Transverse colon (tissue), 4 donors: ENCODE results near the gene MPP1. TPM values are rescaled to one million over a fixed set of nuclear protein-coding genes. Genes with fewer than 3 reads are reported as not detected.

Experiments
- DNase-seq: peaks from one replicate; pipeline ENCODE4 v3.0.0-alpha.2; 2019
- H3K27ac ChIP-seq, 4 donors: fragments of 200-600 bp; sonication (generic); 2 replicates each; pipeline ENCODE4 v1.5.1; 2016 to 2018; ENCODE audit warnings: inconsistent platforms in 4 of 4
- H3K27me3 ChIP-seq: fragments of 200-600 bp; sonication (generic); 2 replicates; pipeline ENCODE4 v1.5.1; 2017; ENCODE audit warnings: inconsistent platforms
- H3K36me3 ChIP-seq, 4 donors: fragments of 200-600 bp; sonication (generic); 2 replicates each; pipeline ENCODE4 v1.5.1; 2017 to 2019; ENCODE audit warnings: inconsistent platforms in 4 of 4
- H3K4me1 ChIP-seq, 4 donors: fragments of 200-600 bp; sonication (generic); 2 replicates each; pipeline ENCODE4 v1.5.1; 2017 to 2020; ENCODE audit warnings: inconsistent platforms in 4 of 4
- H3K4me3 ChIP-seq, 4 donors: fragments of 200-600 bp; sonication (generic); 1 replicate in 1 of 4; 2 replicates in 3 of 4; pipeline versions ENCODE4 v1.5.1 to v1.6.1; 2017 to 2019; ENCODE audit warnings: inconsistent platforms in 4 of 4
- H3K9me3 ChIP-seq, 2 donors: fragments of 200-600 bp; sonication (generic); 2 replicates each; pipeline ENCODE4 v1.5.1; 2017 to 2019; ENCODE audit warnings: inconsistent platforms in 2 of 2
- CTCF ChIP-seq, 5 experiments: fragments of 200-600 bp in 3 of 5; fragments of 450-650 bp in 2 of 5; sonication (generic) in 3 of 5; IDR thresholded peaks; 1 replicate in 2 of 5; 2 replicates in 3 of 5; pipeline ENCODE4 v1.5.1; 2016 to 2017; ENCODE audit warnings: antibody characterized with exemption in 5 of 5, inconsistent platforms in 3 of 5, mild to moderate bottlenecking in 2 of 5, moderate library complexity in 1 of 5
- EP300 ChIP-seq: sonication (generic); formaldehyde crosslinking; IDR thresholded peaks from one replicate; pipeline ENCODE4 v1.6.1; 2017; ENCODE audit warnings: antibody characterized with exemption, low read depth
- POLR2A ChIP-seq: fragments of 450-650 bp; IDR thresholded peaks from one replicate; pipeline ENCODE4 v1.6.1; 2016; ENCODE audit warnings: antibody characterized with exemption, mild to moderate bottlenecking, moderate library complexity
- POLR2AphosphoS5 ChIP-seq, 3 donors: sonication (generic); formaldehyde crosslinking; IDR thresholded peaks; one replicate each; pipeline ENCODE4 v1.6.1; 2016; ENCODE audit warnings: antibody characterized with exemption in 3 of 3
- WGBS, 2 donors: methylation state at CpG; one replicate each; pipeline ENCODE4 v1.1.5; 2018; ENCODE audit warnings: low coverage in 1 of 2; 5-methylcytosine and 5-hydroxymethylcytosine counted together
- in situ Hi-C, 4 donors: fragments of 200-750 bp; cut with MboI; loops; one replicate each; pipeline versions ENCODE4 v1.15.0 to v1.15.1; 2017; ENCODE audit warnings: low sequenced_read_pairs in 3 of 4, low pct_ligation_motif_present in 1 of 4, low pct_unique_long_range_greater_than_20kb in 1 of 4
- intact Hi-C: fragments of 100-400 bp; cut with DNase I; formaldehyde crosslinking; loops from one replicate; pipeline ENCODE4 v1.15.1; 2023; ENCODE audit warnings: low total_unique reads
- total RNA-seq, 4 donors: library from RNA; depleted of rRNA; stranded (reverse); fragments of >200 nt; gene quantifications; one replicate each; pipeline ENCODE4 v1.1.0, GENCODE V29; 2016

The MPP1 gene
- total RNA-seq, 4 donors from 2014 or later, result 28.7 to 44.1 (median 32.8) TPM

GRCh38 chrX:154784149-154784995, 20.9 kb downstream of the MPP1 start:
- in situ Hi-C loops, result no loop called here
- Histone ChIP-seq H3K4me1 (no peaks in the 10 kb centered on the region), H3K27me3 (no peaks in the 10 kb centered on the region), H3K4me3 (no peak overlapping the region), H3K9me3 (no peaks in the 10 kb centered on the region), H3K36me3 (no peaks in the 10 kb centered on the region), H3K27ac (no peak overlapping the region)
- TF ChIP-seq CTCF (IDR thresholded peaks at IDR 0.05) (no peak), POLR2A (no peak), EP300 (no peak), POLR2AphosphoS5 (IDR thresholded peaks at IDR 0.05) (no peak)
- no peak for DNase-seq
- WGBS, 2 donors, result 58 to 79% methylated on average over 3 to 13 of the region's 13 CpGs
- intact Hi-C loops, result no loop called here

GRCh38 chrX:154780968-154781367, 24.3 kb downstream of the MPP1 start:
- TF ChIP-seq CTCF (IDR thresholded peaks at IDR 0.05) (no peak), POLR2A (no peak), EP300 (no peak), POLR2AphosphoS5 (IDR thresholded peaks at IDR 0.05) (no peak)
- Histone ChIP-seq H3K4me1 (no peaks in the 10 kb centered on the region), H3K4me3 (no peak overlapping the region), H3K9me3 (no peaks in the 10 kb centered on the region), H3K27me3 (no peaks in the 10 kb centered on the region), H3K36me3 (no peaks in the 10 kb centered on the region), H3K27ac (no peak overlapping the region)
- in situ Hi-C loops (no loop called here), intact Hi-C loops (no loop called here)
- DNase-seq, result no peak
- 89% methylated on average over 9 of the region's 9 CpGs; no CpG with 5 or more reads in 1 of the 2 donors for WGBS, 2 donors

- TF ChIP-seq EP300 (no peak), POLR2AphosphoS5 (IDR thresholded peaks at IDR 0.05) (no peak), CTCF (IDR thresholded peaks at IDR 0.05) (no peak), POLR2A (no peak)
- DNase-seq, result no peak
- WGBS, 2 donors, result 85% methylated on average over 4 of the region's 4 CpGs; no CpG with 5 or more reads in 1 of the 2 donors
- Histone ChIP-seq H3K27ac (no peak overlapping the region), H3K36me3 (peaks cover 0 to 4% (median 2%) of the 10 kb centered on the region in 4 donors), H3K27me3 (no peaks in the 10 kb centered on the region), H3K9me3 (no peaks in the 10 kb centered on the region), H3K4me1 (no peaks in the 10 kb centered on the region), H3K4me3 (no peak overlapping the region)
- intact Hi-C loops, result no loop called here
- in situ Hi-C loops, result no loop called here
These were observed 26.0 kb downstream of the MPP1 start for GRCh38 chrX:154779261-154779660.

GRCh38 chrX:154776753-154777152, 28.5 kb downstream of the MPP1 start:
- TF ChIP-seq CTCF (IDR thresholded peaks at IDR 0.05) (no peak), POLR2A (no peak), EP300 (no peak), POLR2AphosphoS5 (IDR thresholded peaks at IDR 0.05) (no peak)
- 85% methylated on average over 2 of the region's 2 CpGs; no CpG with 5 or more reads in 1 of the 2 donors for WGBS, 2 donors
- Histone ChIP-seq H3K4me3 (no peak overlapping the region), H3K36me3 (peaks cover 0 to 4% (median 2%) of the 10 kb centered on the region in 4 donors), H3K27ac (no peak overlapping the region), H3K4me1 (no peaks in the 10 kb centered on the region), H3K27me3 (no peaks in the 10 kb centered on the region), H3K9me3 (no peaks in the 10 kb centered on the region)
- intact Hi-C loops, result no loop called here
- in situ Hi-C loops, result no loop called here
- DNase-seq, result no peak
